Endodermal cell (in vitro differentiated cells): ENCODE measurements around the gene PREX1. TPM values are rescaled to one million over a fixed set of nuclear protein-coding genes. Genes with fewer than 3 reads are reported as not detected.
A peak's percentile ranks its signal among the peaks of the same experiment; 100 is the strongest.

Experiments
- DNase-seq: peaks from one replicate; pipeline ENCODE4 v3.0.0-alpha.2; 2017
- H3K27ac ChIP-seq: 2 replicates; pipeline ENCODE4 v1.5.1; 2013; ENCODE audit warnings: mild to moderate bottlenecking, low read depth, low read length, moderate library complexity
- H3K27me3 ChIP-seq: 2 replicates; pipeline ENCODE4 v1.6.1; 2013; ENCODE audit warnings: mild to moderate bottlenecking, low read length, moderate library complexity; ENCODE audit not compliant: insufficient read depth, control insufficient read depth, poor library complexity, severe bottlenecking
- H3K36me3 ChIP-seq: 2 replicates; pipeline ENCODE4 v1.7.0; 2013; ENCODE audit warnings: mild to moderate bottlenecking, low read length, moderate library complexity; ENCODE audit not compliant: control insufficient read depth, insufficient read depth
- H3K4me1 ChIP-seq: one replicate; pipeline ENCODE4 v1.7.0; 2013; ENCODE audit warnings: low read length; ENCODE audit not compliant: control insufficient read depth, insufficient read depth
- H3K4me3 ChIP-seq: 2 replicates; pipeline ENCODE4 v1.5.1; 2013; ENCODE audit warnings: mild to moderate bottlenecking, low read length, moderate library complexity
- H3K9ac ChIP-seq: 2 replicates; pipeline ENCODE4 v1.6.1; 2013; ENCODE audit warnings: mild to moderate bottlenecking, low read length, moderate library complexity; ENCODE audit not compliant: poor library complexity, severe bottlenecking; ENCODE audit errors: extremely low read depth
- H3K9me3 ChIP-seq: 2 replicates; pipeline ENCODE4 v1.6.1; 2013; ENCODE audit warnings: mild to moderate bottlenecking, low read length, moderate library complexity; ENCODE audit not compliant: control insufficient read depth
- H3K27ac Mint-ChIP-seq: 2 replicates; pipeline ENCODE4 v1.8.0; 2020; ENCODE audit warnings: mixed read lengths
- H3K27me3 Mint-ChIP-seq: 2 replicates; pipeline ENCODE4 v1.8.0; 2021; ENCODE audit warnings: mild to moderate bottlenecking, mixed read lengths; ENCODE audit not compliant: insufficient read depth
- H3K36me3 Mint-ChIP-seq: 2 replicates; pipeline ENCODE4 v1.8.0; 2020; ENCODE audit warnings: low read depth, mixed read lengths
- H3K4me1 Mint-ChIP-seq: 2 replicates; pipeline ENCODE4 v1.8.0; 2020; ENCODE audit warnings: mixed read lengths
- H3K4me3 Mint-ChIP-seq: 2 replicates; pipeline ENCODE4 v1.8.0; 2020; ENCODE audit warnings: mild to moderate bottlenecking, moderate library complexity, mixed read lengths
- H3K9me3 Mint-ChIP-seq: 2 replicates; pipeline ENCODE4 v1.8.0; 2020; ENCODE audit warnings: mild to moderate bottlenecking, mixed read lengths
- CTCF ChIP-seq: fragments of 200-600 bp; sonication (generic); conservative IDR thresholded peaks from 2 replicates; pipeline ENCODE4 v1.5.0; 2021; ENCODE audit warnings: antibody characterized with exemption, mild to moderate bottlenecking
- WGBS, 2 experiments: methylation state at CpG; one replicate each; pipeline versions ENCODE4 v1.1.5 to v1.1.7; 2013; ENCODE audit warnings: missing lambda C conversion rate in 2 of 2, mixed read lengths in 1 of 2; ENCODE audit not compliant: insufficient coverage in 1 of 2, insufficient read length in 1 of 2; 5-methylcytosine and 5-hydroxymethylcytosine counted together
- total RNA-seq, 2 donors: library from RNA; stranded (reverse); fragmentation: NEBNext Ultra II Directional in 1 of 2; extraction: Animal tissue kit (Norgen Biotek cat#: 25700) in 1 of 2; gene quantifications; 2 replicates in 1 of 2; 3 replicates in 1 of 2; pipeline ENCODE4 v1.2.1, GENCODE V29; 2021

PREX1 gene
- total RNA-seq, 2 donors from 2014 or later = 65.3 to 70.5 TPM

DNA sequence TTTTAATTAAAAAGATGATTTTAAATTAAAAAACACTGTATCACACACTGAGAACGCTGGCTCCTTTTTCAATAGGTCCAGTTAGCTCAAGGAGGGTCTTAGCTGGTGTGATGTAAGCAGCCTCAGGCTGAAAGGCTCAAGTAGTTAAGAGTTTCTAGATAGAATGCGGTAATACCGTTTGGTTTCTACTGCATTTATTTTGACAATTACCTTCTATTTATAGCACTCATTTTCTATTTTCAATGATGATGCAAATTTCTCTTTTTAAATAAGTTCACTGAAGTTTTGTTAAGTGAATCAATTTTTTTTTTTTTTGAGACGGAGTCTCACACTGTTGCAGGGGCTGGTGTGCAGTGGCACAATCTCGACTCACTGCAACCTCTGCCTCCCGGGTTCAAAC is 87.1 kb downstream of the PREX1 start:
- Mint-ChIP-seq H3K27ac (no peak overlapping the region), H3K4me1 (no peaks in the 10 kb centered on the region), H3K36me3 (peaks cover 74% of the 10 kb centered on the region), H3K9me3 (no peaks in the 10 kb centered on the region), H3K4me3 (no peak overlapping the region), H3K27me3 (no peaks in the 10 kb centered on the region)
- H3K27ac ChIP-seq = no peak overlapping the region
- H3K9ac ChIP-seq = no peak overlapping the region
- no peak for TF ChIP-seq CTCF
- 92 to 97% methylated on average over 2 to 6 of the region's 6 CpGs for WGBS, 2 experiments
- no peak for DNase-seq
- no peaks in the 10 kb centered on the region for H3K9me3 ChIP-seq
- no peak overlapping the region for H3K4me3 ChIP-seq
- peaks cover 83% of the 10 kb centered on the region for H3K36me3 ChIP-seq
- no peaks in the 10 kb centered on the region for H3K4me1 ChIP-seq
- no peaks in the 10 kb centered on the region for H3K27me3 ChIP-seq

GRCh38 chr20:48740292-48740649 is 87.5 kb downstream of the PREX1 start:
- Mint-ChIP-seq H3K27me3 (no peaks in the 10 kb centered on the region), H3K36me3 (peaks cover 74% of the 10 kb centered on the region), H3K4me1 (no peaks in the 10 kb centered on the region), H3K9me3 (no peaks in the 10 kb centered on the region), H3K4me3 (no peak overlapping the region), H3K27ac (no peak overlapping the region)
- peaks cover 81% of the 10 kb centered on the region for H3K36me3 ChIP-seq
- H3K27me3 ChIP-seq = no peaks in the 10 kb centered on the region
- H3K27ac ChIP-seq = no peak overlapping the region
- H3K9ac ChIP-seq = no peak overlapping the region
- WGBS, 2 experiments = 91 to 100% methylated on average over 1 to 2 of the region's 2 CpGs
- no peaks in the 10 kb centered on the region for H3K4me1 ChIP-seq
- no peak for DNase-seq
- TF ChIP-seq CTCF = no peak
- no peaks in the 10 kb centered on the region for H3K9me3 ChIP-seq
- H3K4me3 ChIP-seq = no peak overlapping the region

GRCh38 chr20:48739395-48740291 is 88.2 kb downstream of the PREX1 start:
- Mint-ChIP-seq H3K9me3 (no peaks in the 10 kb centered on the region), H3K36me3 (peaks cover 76% of the 10 kb centered on the region), H3K4me3 (no peak overlapping the region), H3K27ac (peak overlapping the region; percentile 31), H3K27me3 (no peaks in the 10 kb centered on the region), H3K4me1 (no peaks in the 10 kb centered on the region)
- TF ChIP-seq CTCF = no peak
- Histone ChIP-seq H3K4me1 (no peaks in the 10 kb centered on the region), H3K27me3 (no peaks in the 10 kb centered on the region), H3K27ac (no peak overlapping the region), H3K36me3 (peaks cover 80% of the 10 kb centered on the region), H3K9me3 (no peaks in the 10 kb centered on the region), H3K4me3 (no peak overlapping the region), H3K9ac (no peak overlapping the region)
- no peak for DNase-seq
- WGBS, 2 experiments = 93 to 100% methylated on average over 2 to 8 of the region's 8 CpGs
